ENCODE results near the gene SEH1L. TPM values are rescaled to one million over a fixed set of nuclear protein-coding genes. Genes with fewer than 3 reads are reported as not detected.

SEH1L gene
- total and polyA plus RNA-seq, 10 of the 15 experiments (the other 5 are each of a cell fraction or from before 2014, with no cell fraction given): 27.5 to 109 (median 52.8) TPM

GRCh38 chr18:12930908-12931307, 16.9 kb upstream of the SEH1L start:
- H3K4me3 ChIP-seq: no peak overlapping the region
- H4K20me1 ChIP-seq (ENCODE audit: control insufficient read depth, insufficient read depth): no peaks in the 10 kb centered on the region
- intact Hi-C loops (cut with micrococcal nuclease; ENCODE audit: unreplicated experiment): loop anchor here (5.0 to 10.0 kb wide), 2 partner anchors 396 to 539 kb away; no protein-coding TSS in a partner anchor
- ChIA-PET SMC1A (ENCODE audit: uncharacterized antibody, unreplicated experiment) (no interaction called here), RAD21 (ENCODE audit: unreplicated experiment) (no interaction called here), POLR2A (no interaction called here), CTCF (no interaction called here)
- H3K36me3 ChIP-seq (ENCODE audit: control insufficient read depth in 2 of 2, insufficient read depth in 2 of 2, low read length in 1 of 2): no peaks in the 10 kb centered on the region
- H3K4me2 ChIP-seq (ENCODE audit: control insufficient read depth, insufficient read depth): no peak overlapping the region
- TF ChIP-seq DPF2 (IDR thresholded peaks at IDR 0.05) (no peak), ESRRA (IDR thresholded peaks at IDR 0.05; ENCODE audit: low read length) (no peak), SP1 (IDR thresholded peaks at IDR 0.05; ENCODE audit: low read depth, low read length) (no peak), IKZF1 (conservative IDR thresholded peaks at IDR 0.05) (no peak), MTA2 (IDR thresholded peaks at IDR 0.05; ENCODE audit: low read depth) (no peak), SPI1 (IDR thresholded peaks at IDR 0.05; ENCODE audit: borderline replicate concordance, insufficient read depth, low read depth, low read length) (no peak), CBFB (IDR thresholded peaks at IDR 0.05; ENCODE audit: low read depth) (no peak), PRDM15 (CRISPR knock-in tag; IDR thresholded peaks at IDR 0.05) (no peak), TBL1XR1 (IDR thresholded peaks at IDR 0.05; ENCODE audit: low read depth, low read length) (no peak), CREM (IDR thresholded peaks at IDR 0.05; ENCODE audit: low read depth) (no peak), NFYB (IDR thresholded peaks at IDR 0.05; ENCODE audit: insufficient read depth, low read depth, low read length) (no peak), ZZZ3 (IDR thresholded peaks at IDR 0.05; ENCODE audit: control insufficient read depth, insufficient read length, low read depth) (no peak), SREBF2 (IDR thresholded peaks at IDR 0.05; ENCODE audit: low read length) (no peak), ETV6 (conservative IDR thresholded peaks at IDR 0.05 in 1 of 2, IDR thresholded peaks at IDR 0.05 in 1 of 2; ENCODE audit: borderline replicate concordance in 1 of 2, low read depth in 1 of 2) (no peak), SMARCA5 (IDR thresholded peaks at IDR 0.05) (no peak)
- TF ChIP-seq, protein P1, sequence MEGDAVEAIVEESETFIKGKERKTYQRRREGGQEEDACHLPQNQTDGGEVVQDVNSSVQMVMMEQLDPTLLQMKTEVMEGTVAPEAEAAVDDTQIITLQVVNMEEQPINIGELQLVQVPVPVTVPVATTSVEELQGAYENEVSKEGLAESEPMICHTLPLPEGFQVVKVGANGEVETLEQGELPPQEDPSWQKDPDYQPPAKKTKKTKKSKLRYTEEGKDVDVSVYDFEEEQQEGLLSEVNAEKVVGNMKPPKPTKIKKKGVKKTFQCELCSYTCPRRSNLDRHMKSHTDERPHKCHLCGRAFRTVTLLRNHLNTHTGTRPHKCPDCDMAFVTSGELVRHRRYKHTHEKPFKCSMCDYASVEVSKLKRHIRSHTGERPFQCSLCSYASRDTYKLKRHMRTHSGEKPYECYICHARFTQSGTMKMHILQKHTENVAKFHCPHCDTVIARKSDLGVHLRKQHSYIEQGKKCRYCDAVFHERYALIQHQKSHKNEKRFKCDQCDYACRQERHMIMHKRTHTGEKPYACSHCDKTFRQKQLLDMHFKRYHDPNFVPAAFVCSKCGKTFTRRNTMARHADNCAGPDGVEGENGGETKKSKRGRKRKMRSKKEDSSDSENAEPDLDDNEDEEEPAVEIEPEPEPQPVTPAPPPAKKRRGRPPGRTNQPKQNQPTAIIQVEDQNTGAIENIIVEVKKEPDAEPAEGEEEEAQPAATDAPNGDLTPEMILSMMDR (IDR thresholded peaks at IDR 0.05 in 2 of 3, conservative IDR thresholded peaks at IDR 0.05 in 1 of 3; ENCODE audit: control insufficient read depth in 2 of 3, extremely low read depth in 1 of 3, insufficient read depth in 1 of 3, low read depth in 3 of 3, low read length in 3 of 3): no peak
- TF ChIP-seq, protein P2, sequence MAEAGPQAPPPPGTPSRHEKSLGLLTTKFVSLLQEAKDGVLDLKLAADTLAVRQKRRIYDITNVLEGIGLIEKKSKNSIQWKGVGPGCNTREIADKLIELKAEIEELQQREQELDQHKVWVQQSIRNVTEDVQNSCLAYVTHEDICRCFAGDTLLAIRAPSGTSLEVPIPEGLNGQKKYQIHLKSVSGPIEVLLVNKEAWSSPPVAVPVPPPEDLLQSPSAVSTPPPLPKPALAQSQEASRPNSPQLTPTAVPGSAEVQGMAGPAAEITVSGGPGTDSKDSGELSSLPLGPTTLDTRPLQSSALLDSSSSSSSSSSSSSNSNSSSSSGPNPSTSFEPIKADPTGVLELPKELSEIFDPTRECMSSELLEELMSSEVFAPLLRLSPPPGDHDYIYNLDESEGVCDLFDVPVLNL (IDR thresholded peaks at IDR 0.05; ENCODE audit: low read depth, low read length): no peak
- H3K4me1 ChIP-seq (ENCODE audit: control insufficient read depth, insufficient read depth, low read length): no peaks in the 10 kb centered on the region
- no peak for ATAC-seq
- H3K27me3 ChIP-seq (replicated peaks in 1 of 2; ENCODE audit: control insufficient read depth in 2 of 2, insufficient read depth in 2 of 2, low read length in 1 of 2): no peaks in the 10 kb centered on the region; a peak in 2 of 4 replicates
- H3K9me3 ChIP-seq (replicated peaks; ENCODE audit: control insufficient read depth, insufficient read depth, low read length): no peaks in the 10 kb centered on the region
- no TSS peak for BruUV-seq (replicated peaks)
- H3K27ac ChIP-seq (ENCODE audit: control insufficient read depth, insufficient read depth): no peak overlapping the region
- DNase-seq (ENCODE audit: low read depth, low spot score): no peak
- FAIRE-seq: no peak
- H2AFZ ChIP-seq (ENCODE audit: control insufficient read depth, low read depth, low read length): no peak overlapping the region
- in situ Hi-C loops (cut with MboI): loop anchor here (5.0 kb wide), 1 partner anchor 204 kb away; no protein-coding TSS in a partner anchor
- H3K79me2 ChIP-seq (ENCODE audit: control insufficient read depth, insufficient read depth, low read length): no peaks in the 10 kb centered on the region
- no peak overlapping the region for H3K9ac ChIP-seq (ENCODE audit: control insufficient read depth, insufficient read depth, low read length)
- 55% methylated on average over 3 of the region's 3 CpGs for WGBS (ENCODE audit: insufficient coverage, insufficient replicate concordance, low lambda C conversion rate, missing lambda C conversion rate)
